IMR-90 (cell line): ENCODE data around the gene C3orf33. TPM values are rescaled to one million over a fixed set of nuclear protein-coding genes. Genes with fewer than 3 reads are reported as not detected.

Source experiments
- ATAC-seq: fragments of 200-7000 bp; cut with Tn5 transposase; 2 replicates; pipeline ENCODE4 v1.9.1; 2020; ENCODE audit warnings: low read depth, mild to moderate bottlenecking, moderate library complexity
- BruUV-seq: library from RNA; stranded (reverse); fragments of 400-500 nt; replicated peaks from 2 replicates; lab custom pipeline; 2021; lab: Mats Ljungman, UMichigan
- CTCF ChIA-PET: fragments of 300-600 bp; formaldehyde crosslinking; extraction: SDS; loops from one replicate; lab custom pipeline; 2021; ENCODE audit warnings: antibody characterized with exemption; lab: Yijun Ruan, JAX
- POLR2A ChIA-PET: fragments of 300-600 bp; sonication (Branson Sonifier 250); formaldehyde crosslinking; loops from one replicate; lab custom pipeline; 2022; ENCODE audit warnings: antibody characterized with exemption; ENCODE audit not compliant: unreplicated experiment; lab: Charles Lee
- DNase-seq: peaks from one replicate; pipeline ENCODE4 v3.0.0; 2013
- H2AFZ ChIP-seq: replicated peaks from 2 replicates; pipeline ENCODE3; 2013; ENCODE audit warnings: low read length, mild to moderate bottlenecking; ENCODE audit not compliant: poor library complexity
- H2AK5ac ChIP-seq: 2 replicates; pipeline ENCODE4 v1.6.1; 2013; ENCODE audit warnings: low read depth, low read length, inconsistent platforms
- H2AK9ac ChIP-seq: replicated peaks from 2 replicates; pipeline ENCODE3; 2013; ENCODE audit warnings: mild to moderate bottlenecking, low read depth, low read length, moderate library complexity; ENCODE audit not compliant: poor library complexity
- H2BK120ac ChIP-seq: 2 replicates; pipeline ENCODE4 v1.6.1; 2013; ENCODE audit warnings: low read depth, low read length, inconsistent platforms
- H2BK15ac ChIP-seq: 3 replicates; pipeline ENCODE4 v1.6.1; 2013; ENCODE audit warnings: low read depth, low read length, inconsistent platforms
- H2BK20ac ChIP-seq: 2 replicates; pipeline ENCODE4 v1.6.1; 2013; ENCODE audit warnings: low read depth, mild to moderate bottlenecking, inconsistent platforms, low read length, moderate library complexity
- H2BK5ac ChIP-seq: 2 replicates; pipeline ENCODE4 v1.6.1; 2013; ENCODE audit warnings: mild to moderate bottlenecking, low read depth, low read length, inconsistent platforms; ENCODE audit not compliant: poor library complexity, severe bottlenecking
- H3K14ac ChIP-seq: replicated peaks from 2 replicates; pipeline ENCODE4 v1.6.1; 2013; ENCODE audit warnings: low read depth, low read length, inconsistent platforms
- H3K18ac ChIP-seq: 2 replicates; pipeline ENCODE4 v1.6.1; 2013; ENCODE audit warnings: low read depth, low read length, control low read depth
- H3K23ac ChIP-seq: 2 replicates; pipeline ENCODE4 v1.6.1; 2013; ENCODE audit warnings: low read depth, low read length, inconsistent platforms
- H3K27ac ChIP-seq: 2 replicates; pipeline ENCODE4 v1.5.1; 2013; ENCODE audit warnings: mild to moderate bottlenecking, control low read depth, low read length; ENCODE audit not compliant: insufficient read depth
- H3K27me3 ChIP-seq: 2 replicates; pipeline ENCODE4 v1.6.1; 2013; ENCODE audit warnings: low read length; ENCODE audit not compliant: control insufficient read depth, insufficient read depth
- H3K36me3 ChIP-seq: 2 replicates; pipeline ENCODE4 v1.6.1; 2013; ENCODE audit warnings: low read length, mixed read lengths; ENCODE audit not compliant: control insufficient read depth, insufficient read depth
- H3K4ac ChIP-seq: 2 replicates; pipeline ENCODE4 v1.6.1; 2013; ENCODE audit warnings: low read depth, low read length, inconsistent platforms
- H3K4me1 ChIP-seq: 2 replicates; pipeline ENCODE4 v1.6.1; 2013; ENCODE audit warnings: low read length, mixed read lengths; ENCODE audit not compliant: control insufficient read depth, insufficient read depth
- H3K4me2 ChIP-seq: 2 replicates; pipeline ENCODE4 v1.6.1; 2013; ENCODE audit warnings: low read depth, mild to moderate bottlenecking, control low read depth, low read length, moderate library complexity
- H3K4me3 ChIP-seq: 2 replicates; pipeline ENCODE4 v1.5.1; 2013; ENCODE audit warnings: low read depth, mild to moderate bottlenecking, control low read depth, low read length, moderate library complexity; ENCODE audit not compliant: insufficient read depth
- H3K56ac ChIP-seq: 2 replicates; pipeline ENCODE4 v1.6.1; 2013; ENCODE audit warnings: low read length, inconsistent platforms; ENCODE audit not compliant: insufficient read depth; ENCODE audit errors: extremely low read depth
- H3K79me1 ChIP-seq, 2 experiments: 2 replicates each; pipeline ENCODE4 v1.6.1; 2013; ENCODE audit warnings: low read length in 2 of 2, inconsistent platforms in 1 of 2, low read depth in 1 of 2
- H3K9ac ChIP-seq: 2 replicates; pipeline ENCODE4 v1.6.1; 2013; ENCODE audit warnings: low read depth, low read length, control low read depth
- H3K9me1 ChIP-seq: 2 replicates; pipeline ENCODE4 v1.6.1; 2013; ENCODE audit warnings: low read length, inconsistent platforms; ENCODE audit not compliant: insufficient read depth
- H3K9me3 ChIP-seq: 2 replicates; pipeline ENCODE4 v1.6.1; 2013; ENCODE audit warnings: low read length; ENCODE audit not compliant: control insufficient read depth, insufficient read depth
- H4K20me1 ChIP-seq: 2 replicates; pipeline ENCODE4 v1.6.1; 2013; ENCODE audit warnings: low read length, inconsistent platforms; ENCODE audit not compliant: insufficient read depth
- H4K5ac ChIP-seq: 2 replicates; pipeline ENCODE4 v1.6.1; 2013; ENCODE audit warnings: mild to moderate bottlenecking, low read depth, low read length, control low read depth
- H4K8ac ChIP-seq, 2 experiments: 2 replicates each; pipeline ENCODE4 v1.6.1; 2013; ENCODE audit warnings: low read depth in 2 of 2, low read length in 2 of 2, control low read depth in 1 of 2, inconsistent platforms in 1 of 2
- H4K91ac ChIP-seq: 2 replicates; pipeline ENCODE4 v1.6.1; 2013; ENCODE audit warnings: low read depth, low read length, inconsistent platforms; ENCODE audit not compliant: insufficient read depth
- BHLHE40 ChIP-seq: fragments of 150-350 bp; IDR thresholded peaks from 2 replicates; pipeline ENCODE4 v1.6.1; 2016; ENCODE audit warnings: mild to moderate bottlenecking, low read depth, low read length
- CHD1 ChIP-seq: IDR thresholded peaks from 2 replicates; pipeline ENCODE4 v1.6.1; 2012; ENCODE audit warnings: low read depth, low read length, improper control_type of control experiment
- FOS ChIP-seq: fragments of 150-350 bp; IDR thresholded peaks from 2 replicates; pipeline ENCODE4 v1.6.1; 2016; ENCODE audit warnings: low read depth, low read length
- MAFK ChIP-seq: IDR thresholded peaks from 2 replicates; pipeline ENCODE4 v1.6.1; 2012; ENCODE audit warnings: low read depth, low read length, improper control_type of control experiment
- MAZ ChIP-seq: IDR thresholded peaks from 2 replicates; pipeline ENCODE4 v1.6.1; 2012; ENCODE audit warnings: low read depth, mild to moderate bottlenecking, low read length, improper control_type of control experiment, moderate library complexity, borderline replicate concordance
- MXI1 ChIP-seq: IDR thresholded peaks from 2 replicates; pipeline ENCODE4 v1.6.1; 2012; ENCODE audit warnings: low read depth, mild to moderate bottlenecking, low read length, moderate library complexity, borderline replicate concordance
- NFE2L2 ChIP-seq: fragments of 150-350 bp; IDR thresholded peaks from 2 replicates; pipeline ENCODE4 v1.6.1; 2016; ENCODE audit warnings: low read depth, mild to moderate bottlenecking, low read length
- POLR2A ChIP-seq: IDR thresholded peaks from 2 replicates; pipeline ENCODE4 v1.6.1; 2012; ENCODE audit warnings: mild to moderate bottlenecking, low read depth, low read length
- RAD21 ChIP-seq: IDR thresholded peaks from 2 replicates; pipeline ENCODE4 v1.6.1; 2012; ENCODE audit warnings: low read length, improper control_type of control experiment
- RCOR1 ChIP-seq: IDR thresholded peaks from 2 replicates; pipeline ENCODE4 v1.6.1; 2012; ENCODE audit warnings: mild to moderate bottlenecking, low read length, improper control_type of control experiment; ENCODE audit not compliant: insufficient replicate concordance
- RFX5 ChIP-seq: IDR thresholded peaks from 2 replicates; pipeline ENCODE4 v1.8.0; 2012; ENCODE audit warnings: low read depth, mild to moderate bottlenecking, low read length, moderate library complexity
- SMC3 ChIP-seq: fragments of 150-350 bp; IDR thresholded peaks from 2 replicates; pipeline ENCODE4 v1.6.1; 2016; ENCODE audit warnings: low read depth, mild to moderate bottlenecking, antibody characterized with exemption, low read length, moderate library complexity
- WGBS, 2 experiments: methylation state at CpG; one replicate each; pipeline versions ENCODE4 v1.1.5 to v1.1.7; 2013; ENCODE audit warnings: missing lambda C conversion rate in 2 of 2; ENCODE audit not compliant: insufficient read length in 1 of 2; ENCODE audit errors: extremely low coverage in 2 of 2; 5-methylcytosine and 5-hydroxymethylcytosine counted together
- dilution Hi-C: fragments of 300-500 bp; cut with HindIII; formaldehyde crosslinking; loops from one replicate; pipeline ENCODE4 v1.14.3; 2018; ENCODE audit warnings: low sequenced_read_pairs; ENCODE audit not compliant: unreplicated experiment
- in situ Hi-C: fragments of 300-500 bp; cut with MboI; formaldehyde crosslinking; loops from 3 replicates; pipeline ENCODE4 v1.14.3; 2019; ENCODE audit warnings: low sequenced_read_pairs, inconsistent platforms, mixed read lengths
- intact Hi-C: fragments of 100-400 bp; cut with micrococcal nuclease; formaldehyde crosslinking; loops from 2 replicates; pipeline ENCODE4 v1.10.0; 2022
- polyA plus RNA-seq, 3 experiments: library from polyadenylated mRNA; depleted of rRNA; stranded (reverse); fragments of >200 nt; gene quantifications; 2 replicates each; pipeline ENCODE4 v1.2.3, GENCODE V29; 2012; ENCODE audit warnings: low replicate concordance in 1 of 3
- total RNA-seq: library from RNA; depleted of rRNA; stranded (reverse); fragments of >200 nt; gene quantifications from 2 replicates; pipeline ENCODE4 v1.2.3, GENCODE V29; 2012
- TF ChIP-seq, protein P1 (sequence below): conservative IDR thresholded peaks from 2 replicates; pipeline ENCODE4 v1.5.1; 2012; ENCODE audit warnings: mild to moderate bottlenecking, low read depth, low read length, improper control_type of control experiment
- TF ChIP-seq, protein P2 (sequence below): fragments of 150-350 bp; IDR thresholded peaks from 2 replicates; pipeline ENCODE4 v1.6.1; 2017; ENCODE audit warnings: mild to moderate bottlenecking, antibody characterized with exemption, low read length, low read depth
- TF ChIP-seq, protein P3 (sequence below): fragments of 150-350 bp; IDR thresholded peaks from 2 replicates; pipeline ENCODE4 v1.6.1; 2016; ENCODE audit warnings: low read depth, mild to moderate bottlenecking, low read length, moderate library complexity, borderline replicate concordance

The C3orf33 gene
- total and polyA plus RNA-seq, 2 of the 4 experiments (the other 2 are of a cell fraction), result 0.72 to 1.2 TPM

DNA sequence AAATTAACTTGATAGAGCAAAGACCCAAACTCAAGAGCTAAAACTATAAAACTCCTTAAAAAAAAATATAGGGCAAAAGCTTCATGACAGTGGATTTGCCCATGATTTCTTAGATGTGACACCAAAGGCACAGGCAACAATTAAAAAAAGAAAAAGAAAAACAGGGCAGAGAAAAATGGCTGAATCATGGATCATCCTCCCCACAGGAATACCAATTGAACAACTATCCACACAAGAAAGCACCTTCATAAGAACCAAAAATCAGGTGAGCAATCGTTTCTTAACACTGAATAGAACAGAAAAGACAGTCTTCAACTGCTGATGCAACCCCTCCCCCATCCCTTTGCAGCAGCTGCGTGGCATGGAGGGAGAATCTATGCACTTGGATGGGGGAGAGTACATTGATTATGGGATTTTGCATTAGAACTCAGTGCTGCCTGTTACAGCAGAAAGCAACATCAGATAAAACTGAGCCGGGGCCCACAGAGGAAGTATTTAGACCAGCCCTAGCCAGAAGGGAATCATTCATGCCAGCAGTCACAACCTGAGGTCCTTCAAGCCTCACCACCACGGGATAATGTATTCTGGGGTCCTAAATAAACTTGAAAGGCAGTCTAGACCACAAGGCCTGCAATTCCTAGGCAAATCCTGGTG lies 15.7 kb downstream of the C3orf33 start:
- Histone ChIP-seq H3K27ac (no peak overlapping the region), H3K4me3 (no peak overlapping the region), H3K79me1 (no peaks in the 10 kb centered on the region), H2BK5ac (no peak overlapping the region), H3K14ac (no peak overlapping the region), H2BK20ac (no peak overlapping the region), H3K4me2 (no peak overlapping the region), H3K23ac (no peak overlapping the region), H3K4ac (no peak overlapping the region), H3K9me1 (no peaks in the 10 kb centered on the region), H3K56ac (no peak overlapping the region), H4K91ac (no peak overlapping the region), H3K4me1 (no peaks in the 10 kb centered on the region), H4K20me1 (no peaks in the 10 kb centered on the region), H4K8ac (no peak overlapping the region), H2AK9ac (no peak overlapping the region), H3K27me3 (no peaks in the 10 kb centered on the region), H3K9ac (no peak overlapping the region), H3K18ac (no peak overlapping the region), H2BK15ac (no peak overlapping the region), H2AK5ac (no peak overlapping the region), H3K36me3 (no peaks in the 10 kb centered on the region; the same call in 1 of the 2 replicates), H4K5ac (no peak overlapping the region), H2AFZ (no peak overlapping the region), H3K9me3 (no peaks in the 10 kb centered on the region), H2BK120ac (no peak overlapping the region)
- DNase-seq (no peak), ATAC-seq (no peak)
- CTCF ChIA-PET, result interaction anchor here (0.6 to 2.1 kb wide), 3 partner anchors 9 to 360 kb away, joined by 3 to 10 read pairs (median 3); partner anchors contain the start of gene C3orf33
- POLR2A ChIA-PET, result no interaction called here
- in situ Hi-C loops, result no loop called here
- no TSS peak for BruUV-seq
- TF ChIP-seq CHD1 (no peak), NFE2L2 (no peak), FOS (no peak), RAD21 (no peak), SMC3 (no peak), RFX5 (no peak), RCOR1 (no peak), MAZ (no peak), BHLHE40 (no peak), POLR2A (no peak), MXI1 (no peak), MAFK (no peak)
- TF ChIP-seq, protein P1, sequence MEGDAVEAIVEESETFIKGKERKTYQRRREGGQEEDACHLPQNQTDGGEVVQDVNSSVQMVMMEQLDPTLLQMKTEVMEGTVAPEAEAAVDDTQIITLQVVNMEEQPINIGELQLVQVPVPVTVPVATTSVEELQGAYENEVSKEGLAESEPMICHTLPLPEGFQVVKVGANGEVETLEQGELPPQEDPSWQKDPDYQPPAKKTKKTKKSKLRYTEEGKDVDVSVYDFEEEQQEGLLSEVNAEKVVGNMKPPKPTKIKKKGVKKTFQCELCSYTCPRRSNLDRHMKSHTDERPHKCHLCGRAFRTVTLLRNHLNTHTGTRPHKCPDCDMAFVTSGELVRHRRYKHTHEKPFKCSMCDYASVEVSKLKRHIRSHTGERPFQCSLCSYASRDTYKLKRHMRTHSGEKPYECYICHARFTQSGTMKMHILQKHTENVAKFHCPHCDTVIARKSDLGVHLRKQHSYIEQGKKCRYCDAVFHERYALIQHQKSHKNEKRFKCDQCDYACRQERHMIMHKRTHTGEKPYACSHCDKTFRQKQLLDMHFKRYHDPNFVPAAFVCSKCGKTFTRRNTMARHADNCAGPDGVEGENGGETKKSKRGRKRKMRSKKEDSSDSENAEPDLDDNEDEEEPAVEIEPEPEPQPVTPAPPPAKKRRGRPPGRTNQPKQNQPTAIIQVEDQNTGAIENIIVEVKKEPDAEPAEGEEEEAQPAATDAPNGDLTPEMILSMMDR, result no peak
- TF ChIP-seq, protein P2, sequence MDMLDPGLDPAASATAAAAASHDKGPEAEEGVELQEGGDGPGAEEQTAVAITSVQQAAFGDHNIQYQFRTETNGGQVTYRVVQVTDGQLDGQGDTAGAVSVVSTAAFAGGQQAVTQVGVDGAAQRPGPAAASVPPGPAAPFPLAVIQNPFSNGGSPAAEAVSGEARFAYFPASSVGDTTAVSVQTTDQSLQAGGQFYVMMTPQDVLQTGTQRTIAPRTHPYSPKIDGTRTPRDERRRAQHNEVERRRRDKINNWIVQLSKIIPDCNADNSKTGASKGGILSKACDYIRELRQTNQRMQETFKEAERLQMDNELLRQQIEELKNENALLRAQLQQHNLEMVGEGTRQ, result no peak
- TF ChIP-seq, protein P3, sequence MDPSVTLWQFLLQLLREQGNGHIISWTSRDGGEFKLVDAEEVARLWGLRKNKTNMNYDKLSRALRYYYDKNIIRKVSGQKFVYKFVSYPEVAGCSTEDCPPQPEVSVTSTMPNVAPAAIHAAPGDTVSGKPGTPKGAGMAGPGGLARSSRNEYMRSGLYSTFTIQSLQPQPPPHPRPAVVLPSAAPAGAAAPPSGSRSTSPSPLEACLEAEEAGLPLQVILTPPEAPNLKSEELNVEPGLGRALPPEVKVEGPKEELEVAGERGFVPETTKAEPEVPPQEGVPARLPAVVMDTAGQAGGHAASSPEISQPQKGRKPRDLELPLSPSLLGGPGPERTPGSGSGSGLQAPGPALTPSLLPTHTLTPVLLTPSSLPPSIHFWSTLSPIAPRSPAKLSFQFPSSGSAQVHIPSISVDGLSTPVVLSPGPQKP, result no peak
- dilution Hi-C loops, result no loop called here
- intact Hi-C loops, result no loop called here
- no CpG with 5 or more reads among the region's 4 CpGs for WGBS, 2 experiments
